ENCODE measurements around the gene ZNF626.
"Not testable (repeated sequence)": the region's sequence is repeated elsewhere in the genome, so short reads cannot be mapped to it uniquely, and the experiment has no call there.

GRCh38 chr19:20664475-20664874, 3.1 kb upstream of the ZNF626 start:
- TF ChIP-seq CTCF, POLR2A (IDR thresholded peaks at IDR 0.05): not testable (repeated sequence)
